SK-N-MC (cell line): ENCODE measurements around the gene CDKN2A.

Source experiments
- DNase-seq: peaks from one replicate; pipeline ENCODE4 v3.0.0-alpha.2; 2011; ENCODE audit warnings: low read depth, low spot score
- H3K27ac ChIP-seq: fragments of 200-600 bp; sonication (generic); 2 replicates; pipeline ENCODE4 v1.5.1; 2016; ENCODE audit warnings: mixed run types
- H3K36me3 ChIP-seq: fragments of 200-600 bp; sonication (generic); 2 replicates; pipeline ENCODE4 v1.6.1; 2017; ENCODE audit warnings: antibody characterized with exemption, low read length, mixed read lengths; ENCODE audit not compliant: insufficient read depth
- H3K4me3 ChIP-seq: fragments of 200-600 bp; sonication (generic); 2 replicates; pipeline ENCODE4 v1.5.1; 2016
- H3K9ac ChIP-seq: fragments of 200-600 bp; sonication (generic); 2 replicates; pipeline ENCODE4 v1.8.0; 2017; ENCODE audit warnings: mixed run types, mixed read lengths; ENCODE audit not compliant: insufficient read length
- H3K9me3 ChIP-seq: fragments of 200-600 bp; sonication (generic); 2 replicates; pipeline ENCODE4 v1.6.1; 2017; ENCODE audit warnings: low read depth, mild to moderate bottlenecking, antibody characterized with exemption, low read length, moderate library complexity, mixed read lengths
- EZH2 ChIP-seq: fragments of 200-600 bp; sonication (generic); IDR thresholded peaks from one replicate; pipeline ENCODE4 v1.6.1; 2017; ENCODE audit warnings: antibody characterized with exemption
- FOXP2 ChIP-seq: optimal IDR thresholded peaks from 2 replicates; pipeline ENCODE3; 2011; ENCODE audit warnings: mild to moderate bottlenecking, moderate library complexity; ENCODE audit not compliant: insufficient read depth; ENCODE audit errors: extremely low read length, control extremely low read depth
- POLR2AphosphoS5 ChIP-seq: IDR thresholded peaks from 2 replicates; pipeline ENCODE4 v1.6.1; 2012; ENCODE audit warnings: mild to moderate bottlenecking, low read depth, low read length, borderline replicate concordance

The CDKN2A gene

DNA sequence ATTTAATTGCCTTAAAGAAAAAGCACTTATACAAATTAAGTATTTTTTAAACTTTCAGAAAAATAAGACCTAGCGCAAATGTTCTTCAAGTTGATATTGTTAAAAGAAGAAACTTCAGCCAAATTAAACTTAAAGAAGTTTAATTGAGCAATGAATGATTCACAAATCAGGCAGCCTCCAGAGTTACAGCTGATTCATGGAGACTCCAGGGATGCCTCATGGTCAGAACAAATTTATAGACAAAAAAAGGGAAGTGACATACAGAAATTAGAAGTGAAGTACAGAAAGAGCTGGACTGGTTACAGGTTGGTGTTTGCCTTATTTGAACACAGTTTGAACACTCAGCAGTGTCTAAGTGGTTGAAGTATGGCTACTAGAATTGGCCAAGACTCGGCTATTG lies 60.3 kb downstream of the CDKN2A start:
- TF ChIP-seq POLR2AphosphoS5, result no peak
- no peak for TF ChIP-seq EZH2
- no peak for TF ChIP-seq FOXP2
- no peak overlapping the region for H3K4me3 ChIP-seq
- no peak overlapping the region for H3K9ac ChIP-seq
- H3K27ac ChIP-seq, result no peak overlapping the region
- H3K9me3 ChIP-seq, result no peaks in the 10 kb centered on the region
- no peak for DNase-seq
- H3K36me3 ChIP-seq, result no peaks in the 10 kb centered on the region

DNA sequence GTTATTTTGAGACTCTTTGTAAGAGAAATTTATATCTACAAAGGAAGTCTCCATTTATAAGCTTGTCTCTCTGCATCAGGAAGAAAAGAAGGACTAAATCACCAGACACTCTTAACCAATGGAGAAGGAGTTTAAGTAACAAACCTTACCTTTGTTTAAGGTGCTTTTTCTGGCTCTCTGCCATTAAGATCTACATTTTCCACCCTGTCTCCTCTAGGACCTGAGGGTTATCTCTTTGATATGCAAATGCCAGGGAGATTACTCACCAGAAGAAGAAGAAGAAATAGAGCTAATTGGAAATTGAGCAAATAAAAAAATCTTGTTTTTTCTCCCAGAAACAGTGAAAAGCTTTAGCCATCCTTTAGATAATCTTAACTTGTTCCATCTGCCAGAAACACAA lies 60.9 kb downstream of the CDKN2A start:
- H3K27ac ChIP-seq, result no peak overlapping the region
- DNase-seq, result no peak
- H3K4me3 ChIP-seq, result no peak overlapping the region
- no peak overlapping the region for H3K9ac ChIP-seq
- TF ChIP-seq EZH2, result no peak
- TF ChIP-seq FOXP2, result no peak
- TF ChIP-seq POLR2AphosphoS5, result no peak
- H3K9me3 ChIP-seq, result no peaks in the 10 kb centered on the region
- H3K36me3 ChIP-seq, result no peaks in the 10 kb centered on the region

DNA sequence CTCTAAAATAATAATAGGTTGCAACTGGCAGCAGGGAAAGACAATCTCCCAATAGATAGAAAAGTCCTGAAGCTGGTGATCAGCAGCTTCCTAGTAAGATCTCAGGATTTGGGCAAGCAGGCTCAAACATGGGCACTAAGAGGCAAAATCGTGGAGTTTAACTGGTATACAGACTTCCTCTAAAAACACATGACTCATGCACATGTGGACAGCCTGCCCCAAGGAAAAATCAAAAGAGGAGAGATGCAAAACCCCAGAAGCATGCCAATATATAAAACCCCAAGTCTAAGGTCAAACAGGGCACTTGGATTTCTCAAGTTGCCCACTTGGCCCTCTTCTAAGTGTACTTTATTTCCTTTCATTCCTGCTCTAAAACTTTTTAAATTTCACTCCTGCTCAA lies 62.8 kb downstream of the CDKN2A start:
- TF ChIP-seq FOXP2 (no peak), POLR2AphosphoS5 (no peak), EZH2 (no peak)
- no peaks in the 10 kb centered on the region for H3K36me3 ChIP-seq
- H3K27ac ChIP-seq, result no peak overlapping the region
- DNase-seq, result no peak
- no peak overlapping the region for H3K4me3 ChIP-seq
- no peaks in the 10 kb centered on the region for H3K9me3 ChIP-seq
- no peak overlapping the region for H3K9ac ChIP-seq

- no peak overlapping the region for H3K27ac ChIP-seq
- H3K36me3 ChIP-seq, result no peaks in the 10 kb centered on the region
- no peaks in the 10 kb centered on the region for H3K9me3 ChIP-seq
- DNase-seq, result no peak
- TF ChIP-seq EZH2 (no peak), FOXP2 (no peak), POLR2AphosphoS5 (no peak)
- H3K4me3 ChIP-seq, result no peak overlapping the region
- H3K9ac ChIP-seq, result no peak overlapping the region
These were observed 66.4 kb downstream of the CDKN2A start for GRCh38 chr9:21927752-21928151.

DNA sequence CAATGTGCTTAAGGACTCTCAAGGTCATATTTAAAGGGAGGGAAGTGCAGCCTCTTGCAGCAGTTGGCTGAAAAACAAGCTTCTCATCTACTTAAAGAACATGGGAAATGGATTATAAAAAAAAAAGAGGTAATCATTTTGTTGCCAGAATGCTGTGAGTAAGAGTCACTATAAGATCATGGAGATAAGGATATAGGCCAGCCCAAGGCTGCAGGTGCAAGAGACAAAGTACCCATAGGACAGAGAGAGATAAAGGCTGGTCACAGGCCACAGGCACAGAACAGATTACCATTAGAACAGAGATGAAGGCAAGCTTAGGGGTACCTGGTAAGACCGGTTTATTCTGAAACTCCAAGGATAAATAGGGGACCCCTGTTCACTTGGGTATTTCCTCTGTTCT lies 70.5 kb downstream of the CDKN2A start:
- Histone ChIP-seq H3K27ac (no peak overlapping the region), H3K4me3 (no peak overlapping the region), H3K36me3 (no peaks in the 10 kb centered on the region), H3K9ac (no peak overlapping the region), H3K9me3 (no peaks in the 10 kb centered on the region)
- TF ChIP-seq EZH2 (no peak), POLR2AphosphoS5 (no peak), FOXP2 (no peak)
- no peak for DNase-seq

GRCh38 chr9:21919377-21920362 lies 74.5 kb downstream of the CDKN2A start:
- TF ChIP-seq EZH2, result no peak
- no peak for TF ChIP-seq FOXP2
- TF ChIP-seq POLR2AphosphoS5, result no peak; the same call in 1 of the 2 replicates
- Histone ChIP-seq H3K9ac (no peak overlapping the region), H3K27ac (peak overlapping the region; percentile 93), H3K36me3 (no peaks in the 10 kb centered on the region), H3K4me3 (peak overlapping the region; percentile 67), H3K9me3 (no peaks in the 10 kb centered on the region)
- peak; percentile 85 for DNase-seq
